T-helper 2 cell treated with Interferon-gamma antibody and Interleukin-4, amounts not matched to agents 5 μg/mL and 100 μg/mL, for 36 hours (primary cell): ENCODE measurements around the gene JCAD.
A peak's percentile ranks its signal among the peaks of the same experiment; 100 is the strongest.
"Not testable (repeated sequence)": the region's sequence is repeated elsewhere in the genome, so short reads cannot be mapped to it uniquely, and the experiment has no call there.

Experiments
- DNase-seq: peaks from one replicate; pipeline ENCODE4 v3.0.0; 2021; ENCODE audit warnings: low spot score
- H3K27ac Mint-ChIP-seq: one replicate; pipeline ENCODE4 v1.8.0; 2021; ENCODE audit warnings: mild to moderate bottlenecking, mixed read lengths
- H3K27me3 Mint-ChIP-seq: one replicate; pipeline ENCODE4 v1.8.0; 2021; ENCODE audit warnings: low read depth, mixed read lengths
- H3K36me3 Mint-ChIP-seq: one replicate; pipeline ENCODE4 v1.8.0; 2021; ENCODE audit warnings: low read depth, mixed read lengths
- H3K4me1 Mint-ChIP-seq: one replicate; pipeline ENCODE4 v1.8.0; 2021; ENCODE audit warnings: low read depth, mixed read lengths
- H3K4me3 Mint-ChIP-seq: one replicate; pipeline ENCODE4 v1.8.0; 2022; ENCODE audit warnings: mild to moderate bottlenecking, moderate library complexity, mixed read lengths
- H3K9me3 Mint-ChIP-seq: one replicate; pipeline ENCODE4 v1.8.0; 2021; ENCODE audit warnings: mixed read lengths

Gene JCAD

GRCh38 chr10:30013757-30014156, 45.6 kb downstream of the JCAD start:
- Mint-ChIP-seq H3K36me3 (peaks cover 11% of the 10 kb centered on the region), H3K4me3 (peak overlapping the region; percentile 4), H3K4me1 (peaks cover 53% of the 10 kb centered on the region), H3K27ac (peak overlapping the region; percentile 68), H3K27me3 (peaks cover 2% of the 10 kb centered on the region), H3K9me3 (no peaks in the 10 kb centered on the region)
- no peak for DNase-seq

DNA sequence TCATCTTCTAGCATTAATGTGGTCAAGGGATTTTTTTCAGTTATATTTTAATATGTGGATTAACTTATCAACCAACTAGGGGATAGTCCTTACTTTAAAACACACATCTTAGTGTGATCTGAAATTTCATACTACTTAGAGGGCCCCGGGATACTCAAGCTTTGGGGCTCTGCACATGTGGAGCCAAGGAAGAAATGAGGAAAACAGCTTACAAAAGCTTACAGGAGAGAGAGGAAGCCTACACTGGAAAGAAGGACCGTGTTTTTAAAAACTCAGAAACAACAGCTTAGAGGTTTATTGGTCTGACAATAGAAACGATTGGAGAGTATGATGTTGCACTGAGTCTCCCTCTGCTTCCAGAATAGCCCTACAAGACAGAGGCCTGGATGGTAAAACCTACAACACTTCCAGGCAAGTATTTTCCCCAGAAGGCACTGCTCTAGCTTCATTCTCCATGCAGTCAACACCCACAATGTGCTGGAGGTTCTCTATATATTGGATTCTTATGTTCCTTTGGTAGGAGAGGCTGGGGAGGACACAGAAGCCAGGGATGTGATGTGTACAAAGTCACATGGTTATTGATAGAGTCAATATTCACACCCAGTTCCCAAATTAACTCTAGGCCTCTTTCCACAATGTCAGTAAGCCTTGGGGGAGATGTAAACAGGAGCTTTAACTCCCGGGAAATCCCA, 47.3 kb downstream of the JCAD start:
- no peak for DNase-seq

DNA sequence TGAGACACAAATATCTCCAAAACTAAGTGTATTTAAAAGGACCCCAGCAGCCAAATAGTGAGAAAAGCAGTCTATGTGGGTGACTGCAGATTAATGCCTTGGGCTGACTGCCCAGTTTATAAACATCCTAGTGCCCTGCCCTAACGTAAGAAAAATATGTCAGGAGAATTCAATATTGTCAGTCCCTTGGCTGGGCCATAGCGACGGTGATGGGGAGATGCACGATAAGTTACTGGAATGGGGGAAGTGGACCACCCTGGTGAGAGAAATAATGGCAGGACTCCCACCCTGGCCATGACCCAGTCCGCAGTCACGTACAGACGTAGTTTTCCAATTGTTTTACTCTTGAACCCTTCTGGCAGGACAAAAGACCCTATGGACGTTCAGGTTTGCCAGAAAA, 48.0 kb downstream of the JCAD start:
- DNase-seq = no peak
- Mint-ChIP-seq H3K4me3 (no peak overlapping the region), H3K4me1 (peaks cover 46% of the 10 kb centered on the region), H3K27me3 (no peaks in the 10 kb centered on the region), H3K36me3 (peaks cover 4% of the 10 kb centered on the region), H3K9me3 (no peaks in the 10 kb centered on the region), H3K27ac (no peak overlapping the region)

More for the DNA sequence above, 47.3 kb downstream of the JCAD start:
- Mint-ChIP-seq H3K9me3 (no peaks in the 10 kb centered on the region), H3K27me3 (no peaks in the 10 kb centered on the region), H3K4me1 (peaks cover 51% of the 10 kb centered on the region), H3K27ac (no peak overlapping the region), H3K36me3 (peaks cover 4% of the 10 kb centered on the region), H3K4me3 (no peak overlapping the region)

DNA sequence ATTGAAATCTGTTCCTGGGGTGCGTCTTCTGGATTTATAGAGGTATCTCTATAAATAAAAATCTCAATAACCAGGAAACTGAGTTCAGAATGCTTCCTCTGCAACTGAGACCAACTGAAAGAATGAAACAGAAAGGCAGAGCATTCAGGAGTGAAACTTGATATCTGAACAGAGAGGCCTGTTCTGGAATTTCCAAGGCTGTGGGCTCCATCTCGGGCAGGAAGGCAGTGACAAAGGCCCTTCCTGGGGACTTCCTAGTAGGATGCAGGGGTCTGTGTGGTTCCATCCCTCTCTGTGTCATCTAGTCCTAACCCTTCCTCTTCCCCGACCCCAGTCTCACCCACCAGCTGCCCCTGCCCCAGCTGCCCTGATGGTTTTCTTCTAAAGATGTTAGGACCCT, 52.0 kb downstream of the JCAD start:
- Mint-ChIP-seq H3K27ac (no peak overlapping the region), H3K4me3 (peak overlapping the region; percentile 7), H3K9me3 (no peaks in the 10 kb centered on the region), H3K4me1 (peaks cover 25% of the 10 kb centered on the region), H3K36me3 (no peaks in the 10 kb centered on the region), H3K27me3 (no peaks in the 10 kb centered on the region)
- no peak for DNase-seq

DNA sequence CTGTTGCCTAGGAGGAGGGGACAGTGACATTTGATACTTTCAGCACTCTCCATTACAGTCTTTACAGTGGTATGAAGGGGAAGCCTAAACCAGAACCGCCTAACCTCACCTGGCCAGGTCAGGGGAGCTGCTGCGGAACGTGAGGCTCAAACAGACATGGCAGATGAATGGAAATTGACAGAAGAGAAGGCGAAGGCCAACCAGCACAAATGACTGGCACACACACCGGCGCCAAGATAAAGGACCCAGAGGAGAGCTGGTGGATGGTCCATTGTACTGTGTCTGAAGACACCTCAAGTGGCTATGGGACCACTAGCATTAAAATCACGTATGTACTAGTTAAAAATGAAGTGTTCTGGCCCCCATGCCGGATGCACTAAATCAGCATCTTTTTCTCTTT, 53.0 kb downstream of the JCAD start:
- Mint-ChIP-seq H3K4me1 (peaks cover 32% of the 10 kb centered on the region), H3K9me3 (no peaks in the 10 kb centered on the region), H3K27ac (no peak overlapping the region), H3K4me3 (no peak overlapping the region), H3K27me3 (no peaks in the 10 kb centered on the region), H3K36me3 (no peaks in the 10 kb centered on the region)
- DNase-seq = no peak

GRCh38 chr10:30005116-30005515, 54.3 kb downstream of the JCAD start:
- not testable (repeated sequence) for H3K9me3 Mint-ChIP-seq, H3K27me3 Mint-ChIP-seq, H3K4me3 Mint-ChIP-seq

GRCh38 chr10:30002426-30003266, 56.7 kb downstream of the JCAD start:
- Mint-ChIP-seq H3K4me3 (peak overlapping the region; percentile 21), H3K4me1 (peaks cover 31% of the 10 kb centered on the region), H3K36me3 (no peaks in the 10 kb centered on the region), H3K27me3 (peaks cover 5% of the 10 kb centered on the region), H3K27ac (no peak overlapping the region), H3K9me3 (no peaks in the 10 kb centered on the region)
- DNase-seq = peak; percentile 62

More at GRCh38 chr10:30005116-30005515, 54.3 kb downstream of the JCAD start:
- peaks cover 40% of the 10 kb centered on the region for H3K4me1 Mint-ChIP-seq
- not testable (repeated sequence) for H3K36me3 Mint-ChIP-seq, H3K27ac Mint-ChIP-seq, DNase-seq

DNA sequence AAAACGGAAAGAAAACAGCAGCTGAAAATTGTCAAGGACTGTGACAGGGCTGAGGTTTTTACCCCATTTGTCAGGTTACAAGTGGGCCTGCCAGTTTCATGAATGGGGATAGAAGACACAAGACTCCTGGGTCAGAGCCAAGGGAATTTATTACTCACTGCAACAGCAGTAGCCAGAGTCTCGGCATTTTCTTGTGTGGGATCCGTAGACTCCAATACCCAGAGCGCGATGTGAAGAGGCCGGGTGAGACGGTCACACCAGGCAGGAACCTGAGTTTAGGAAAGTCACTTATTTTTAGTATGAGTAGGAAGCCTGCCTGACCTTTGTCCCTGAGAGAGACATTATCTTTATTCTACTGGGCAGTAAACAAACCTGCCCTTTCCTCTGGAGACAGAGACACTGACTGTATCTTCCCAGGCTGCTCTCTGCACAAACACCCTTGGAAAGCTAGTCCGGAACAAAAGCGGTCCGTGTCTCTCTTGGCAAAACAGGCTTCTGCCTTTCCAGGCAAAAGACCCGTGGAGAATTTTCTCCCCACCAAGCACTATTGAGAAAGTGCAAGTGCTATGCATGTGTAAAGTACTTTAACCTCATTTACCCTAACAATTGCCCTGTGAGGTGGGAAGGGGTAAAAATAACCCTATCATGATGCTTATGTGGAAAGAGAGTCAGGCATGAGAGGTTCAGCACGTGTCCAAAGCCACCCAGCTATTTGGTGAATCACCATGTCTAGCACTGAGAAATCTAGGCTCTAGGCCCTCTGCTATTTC, 58.4 kb downstream of the JCAD start:
- Mint-ChIP-seq H3K4me3 (no peak overlapping the region), H3K9me3 (no peaks in the 10 kb centered on the region), H3K36me3 (no peaks in the 10 kb centered on the region), H3K4me1 (peaks cover 22% of the 10 kb centered on the region), H3K27ac (no peak overlapping the region), H3K27me3 (peaks cover 18% of the 10 kb centered on the region)
- DNase-seq = no peak

- Mint-ChIP-seq H3K27ac (no peak overlapping the region), H3K36me3 (no peaks in the 10 kb centered on the region), H3K9me3 (no peaks in the 10 kb centered on the region), H3K27me3 (peaks cover 36% of the 10 kb centered on the region), H3K4me1 (peaks cover 22% of the 10 kb centered on the region), H3K4me3 (no peak overlapping the region)
- DNase-seq = peak; percentile 68
Measured at GRCh38 chr10:29998142-29998808, 61.1 kb downstream of the JCAD start.

DNA sequence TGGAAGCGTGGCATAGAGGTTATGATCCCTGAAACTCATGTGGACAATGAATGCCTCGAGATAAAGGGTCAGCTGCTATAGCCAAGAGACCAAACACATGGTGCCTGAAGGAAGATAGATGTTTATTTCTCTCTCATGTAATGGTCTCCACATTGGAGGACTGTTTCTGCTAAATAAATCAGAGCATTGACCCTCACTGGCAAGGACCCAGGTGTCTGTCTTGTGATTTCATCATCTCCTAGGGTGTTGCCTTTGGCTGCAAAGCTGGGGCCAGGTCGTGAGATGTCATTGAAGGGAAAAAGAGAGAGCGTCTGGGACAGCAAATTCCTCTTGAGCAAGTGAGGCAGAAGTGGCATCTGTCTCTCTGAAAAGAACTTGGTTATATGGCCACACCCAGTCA, 64.6 kb downstream of the JCAD start:
- Mint-ChIP-seq H3K27ac (no peak overlapping the region), H3K36me3 (no peaks in the 10 kb centered on the region), H3K27me3 (peaks cover 39% of the 10 kb centered on the region), H3K4me1 (peaks cover 2% of the 10 kb centered on the region), H3K9me3 (no peaks in the 10 kb centered on the region), H3K4me3 (no peak overlapping the region)
- DNase-seq = no peak

DNA sequence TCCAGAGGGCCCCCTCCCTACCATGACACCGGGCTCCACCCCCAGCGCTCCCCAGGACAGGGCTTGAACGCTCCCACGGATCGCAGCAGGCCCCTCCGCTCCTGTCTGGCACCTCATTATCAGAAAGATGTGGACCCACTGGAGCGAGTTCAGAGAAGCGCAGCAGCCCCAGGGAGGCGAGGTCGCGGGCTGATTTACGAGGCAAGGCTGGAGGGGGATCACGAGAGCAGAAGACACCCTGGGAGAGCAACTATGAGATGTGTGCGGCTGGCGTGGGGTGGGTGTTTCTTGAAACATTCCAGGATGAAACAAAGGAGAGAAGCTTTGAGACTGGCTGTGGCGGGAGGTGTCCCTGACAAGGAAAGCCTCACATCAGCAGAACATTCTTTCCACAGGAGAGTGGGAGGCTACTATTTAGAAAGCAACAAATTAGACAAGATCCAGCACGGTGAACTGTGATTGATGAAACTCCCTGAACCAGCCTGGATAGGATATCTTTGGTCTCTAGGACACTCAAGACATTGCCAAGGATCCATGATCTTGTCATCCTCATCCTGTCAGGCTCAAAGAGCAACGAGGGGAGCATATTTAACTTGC, 66.0 kb downstream of the JCAD start:
- Mint-ChIP-seq H3K4me1 (peaks cover under 1% of the 10 kb centered on the region), H3K36me3 (no peaks in the 10 kb centered on the region), H3K9me3 (no peaks in the 10 kb centered on the region), H3K4me3 (no peak overlapping the region), H3K27me3 (peaks cover 39% of the 10 kb centered on the region), H3K27ac (no peak overlapping the region)
- no peak for DNase-seq

DNA sequence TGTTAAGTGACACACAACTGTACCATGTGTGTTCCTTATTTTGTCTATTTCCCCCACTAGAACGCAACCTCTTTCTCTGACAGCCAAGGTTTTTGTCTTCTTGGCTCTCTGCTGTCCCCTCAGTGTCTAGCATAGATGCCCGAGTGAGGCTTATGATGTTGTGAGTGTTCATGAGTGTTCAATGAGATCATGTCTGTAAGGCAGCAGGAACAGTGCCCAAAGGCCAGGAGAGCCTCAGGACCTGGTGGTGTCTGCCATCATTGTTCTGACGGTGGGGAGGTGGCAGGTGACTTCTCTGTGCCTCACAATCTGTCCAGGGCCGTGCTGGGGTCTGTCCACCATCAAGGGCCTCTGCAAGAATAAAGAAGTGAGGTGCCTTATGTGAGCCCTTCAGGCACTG, 66.5 kb downstream of the JCAD start:
- Mint-ChIP-seq H3K9me3 (no peaks in the 10 kb centered on the region), H3K4me1 (no peaks in the 10 kb centered on the region), H3K27ac (no peak overlapping the region), H3K27me3 (peaks cover 38% of the 10 kb centered on the region), H3K36me3 (no peaks in the 10 kb centered on the region), H3K4me3 (no peak overlapping the region)
- no peak for DNase-seq

DNA sequence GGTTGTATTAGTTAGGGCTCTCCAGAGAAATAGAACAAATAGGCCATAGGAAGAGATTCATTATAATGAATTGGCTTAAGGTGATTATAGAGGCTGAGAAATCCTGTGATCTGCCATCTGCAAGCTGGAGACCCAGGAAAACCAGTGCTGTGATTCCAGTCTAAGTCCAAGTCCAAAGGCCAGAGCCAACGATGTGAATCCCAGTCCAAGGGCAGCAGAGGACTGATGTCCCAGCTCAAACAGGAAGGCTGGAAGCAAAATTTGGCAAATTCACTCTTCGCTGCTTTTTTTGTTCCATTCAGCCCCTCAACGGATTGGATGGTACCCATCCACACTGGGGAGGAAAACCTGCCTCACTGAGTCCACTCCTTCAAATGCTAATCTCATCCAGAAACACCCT, 68.0 kb downstream of the JCAD start:
- Mint-ChIP-seq H3K27ac (no peak overlapping the region), H3K4me1 (no peaks in the 10 kb centered on the region), H3K27me3 (peaks cover 26% of the 10 kb centered on the region), H3K9me3 (no peaks in the 10 kb centered on the region), H3K36me3 (no peaks in the 10 kb centered on the region), H3K4me3 (no peak overlapping the region)
- no peak for DNase-seq
